Endothelial cell of umbilical vein (primary cell): ENCODE measurements around the gene METTL15. TPM values are rescaled to one million over a fixed set of nuclear protein-coding genes. Genes with fewer than 3 reads are reported as not detected.

Source experiments
- BruUV-seq: library from RNA; stranded (reverse); fragments of 400-500 nt; replicated peaks from 2 replicates; lab custom pipeline; 2021; lab: Mats Ljungman, UMichigan
- CTCF ChIA-PET: fragments of 300-600, 350-600 bp; sonication (Branson Sonifier 250); formaldehyde crosslinking; loops from one replicate; lab custom pipeline; 2021; ENCODE audit warnings: antibody characterized with exemption, inconsistent platforms; lab: Charles Lee
- POLR2A ChIA-PET: fragments of 300-600, 350-600 bp; sonication (Branson Sonifier 250); formaldehyde crosslinking; loops from one replicate; lab custom pipeline; 2021; ENCODE audit warnings: antibody characterized with exemption, inconsistent platforms; lab: Charles Lee
- DNase-seq: peaks from one replicate; pipeline ENCODE4 v3.0.0-alpha.2; 2011; ENCODE audit warnings: low read depth, low spot score
- FAIRE-seq: peaks from 2 replicates; lab custom pipeline; 2011; peaks lifted over from hg19 to GRCh38; lab: Jason Lieb, UNC
- H2AFZ ChIP-seq: 2 replicates; pipeline ENCODE4 v1.6.0; 2012; ENCODE audit warnings: low read depth, low read length, control low read depth, inconsistent platforms
- H3K27ac ChIP-seq: 2 replicates; pipeline ENCODE4 v1.5.1; 2011; ENCODE audit warnings: low read depth, mild to moderate bottlenecking, control low read depth, low read length, moderate library complexity; ENCODE audit not compliant: insufficient read depth
- H3K27me3 ChIP-seq, 2 experiments: 2 replicates each; pipeline versions ENCODE4 v1.6.0 to v1.6.1; 2011; ENCODE audit warnings: low read length in 2 of 2, mixed read lengths in 1 of 2; ENCODE audit not compliant: control insufficient read depth in 2 of 2, insufficient read depth in 2 of 2
- H3K36me3 ChIP-seq, 2 experiments: 2 replicates in 1 of 2; 3 replicates in 1 of 2; pipeline ENCODE4 v1.5.1; 2011; ENCODE audit warnings: low read length in 2 of 2, mild to moderate bottlenecking in 1 of 2, moderate library complexity in 1 of 2; ENCODE audit not compliant: control insufficient read depth in 2 of 2, insufficient read depth in 2 of 2; ENCODE audit errors: extremely low read depth in 1 of 2
- H3K4me1 ChIP-seq: 3 replicates; pipeline ENCODE4 v1.5.1; 2011; ENCODE audit warnings: mild to moderate bottlenecking, low read length; ENCODE audit not compliant: control insufficient read depth, insufficient read depth; ENCODE audit errors: extremely low read depth
- H3K4me2 ChIP-seq: 2 replicates; pipeline ENCODE4 v1.6.1; 2011; ENCODE audit warnings: low read length, control low read depth, mixed read lengths; ENCODE audit not compliant: insufficient read depth
- H3K4me3 ChIP-seq, 3 experiments: fragments of 200-600 bp in 1 of 3; sonication (generic), shearing (Covaris generic) in 1 of 3; replicated peaks in 1 of 3; 2 replicates each; pipeline ENCODE4 v1.5.1; 2011 to 2016; ENCODE audit warnings: control low read depth in 3 of 3, low read length in 3 of 3, mild to moderate bottlenecking in 2 of 3, inconsistent platforms in 1 of 3, low read depth in 1 of 3, moderate library complexity in 1 of 3; ENCODE audit not compliant: insufficient read depth in 1 of 3
- H3K79me2 ChIP-seq: 2 replicates; pipeline ENCODE4 v1.6.0; 2012; ENCODE audit warnings: low read length, inconsistent platforms; ENCODE audit not compliant: control insufficient read depth, insufficient read depth
- H3K9ac ChIP-seq: replicated peaks from 2 replicates; pipeline ENCODE3; 2011; ENCODE audit warnings: low read length, control low read depth; ENCODE audit not compliant: insufficient read depth; ENCODE audit errors: extremely low read depth
- H3K9me1 ChIP-seq: replicated peaks from 3 replicates; pipeline ENCODE4 v1.6.0; 2011; ENCODE audit warnings: mild to moderate bottlenecking, low read length; ENCODE audit not compliant: control insufficient read depth, insufficient read depth; ENCODE audit errors: extremely low read depth
- H3K9me3 ChIP-seq: replicated peaks from 2 replicates; pipeline ENCODE4 v1.5.1; 2012; ENCODE audit warnings: low read length, inconsistent platforms; ENCODE audit not compliant: control insufficient read depth, insufficient read depth
- H4K20me1 ChIP-seq: replicated peaks from 2 replicates; pipeline ENCODE3; 2011; ENCODE audit warnings: mild to moderate bottlenecking, low read length; ENCODE audit not compliant: control insufficient read depth, insufficient read depth; ENCODE audit errors: extremely low read depth
- EZH2 ChIP-seq: IDR thresholded peaks from 2 replicates; pipeline ENCODE4 v1.6.1; 2012; ENCODE audit warnings: borderline replicate concordance, low read depth, mild to moderate bottlenecking, moderate library complexity, low read length, inconsistent platforms; ENCODE audit not compliant: severe bottlenecking
- FOS ChIP-seq: IDR thresholded peaks from 2 replicates; pipeline ENCODE4 v1.6.1; 2011; ENCODE audit warnings: mild to moderate bottlenecking, low read length, moderate library complexity, borderline replicate concordance; ENCODE audit not compliant: insufficient read depth
- GATA2 ChIP-seq: IDR thresholded peaks from 2 replicates; pipeline ENCODE4 v1.7.0; 2011; ENCODE audit warnings: low read depth, mild to moderate bottlenecking, moderate library complexity, mixed read lengths, low read length; ENCODE audit not compliant: insufficient read length, insufficient read depth
- JUN ChIP-seq: IDR thresholded peaks from 2 replicates; pipeline ENCODE4 v1.6.1; 2011; ENCODE audit warnings: borderline replicate concordance, low read depth; ENCODE audit not compliant: insufficient read length, insufficient read depth
- MYC ChIP-seq: IDR thresholded peaks from one replicate; pipeline ENCODE4 v1.6.1; 2011; ENCODE audit warnings: mild to moderate bottlenecking, low read depth, low read length
- POLR2A ChIP-seq: IDR thresholded peaks from 2 replicates; pipeline ENCODE4 v1.6.1; 2012; ENCODE audit warnings: low read depth, mild to moderate bottlenecking, control low read depth, low read length
- POLR2AphosphoS5 ChIP-seq: IDR thresholded peaks from 2 replicates; pipeline ENCODE4 v1.6.1; 2012; ENCODE audit warnings: low read depth, mild to moderate bottlenecking, control low read depth, low read length, moderate library complexity; ENCODE audit not compliant: insufficient read depth
- dilution Hi-C: fragments of 300-500 bp; cut with MboI; formaldehyde crosslinking; loops from one replicate; pipeline ENCODE4 v1.15.0; 2019; ENCODE audit warnings: low sequenced_read_pairs; ENCODE audit not compliant: extremely low pct_ligation_motif_present
- intact Hi-C: fragments of 100-400 bp; cut with micrococcal nuclease; formaldehyde crosslinking; loops from one replicate; pipeline ENCODE4 v1.10.0; 2022
- polyA plus RNA-seq, 4 experiments: library from polyadenylated mRNA; depleted of rRNA in 3 of 4; stranded (reverse) in 3 of 4; unstranded in 1 of 4; fragments of >200 nt; gene quantifications; 2 replicates each; pipeline versions ENCODE4 v1.2.1 to v1.2.3, GENCODE V29; 2011 to 2012; ENCODE audit warnings: missing spikeins in 1 of 4
- total RNA-seq: library from RNA; stranded (reverse); gene quantifications from 2 replicates; pipeline ENCODE4 v1.2.3, GENCODE V29; 2021
- TF ChIP-seq, protein P1 (sequence below): IDR thresholded peaks from 2 replicates; pipeline ENCODE4 v1.6.1; 2011; ENCODE audit not compliant: insufficient read depth, insufficient read length
- TF ChIP-seq, protein P2 (sequence below), 2 donors: IDR thresholded peaks; 1 replicate in 1 of 2; 2 replicates in 1 of 2; pipeline ENCODE4 v1.5.1; 2011; ENCODE audit warnings: low read length in 2 of 2, mild to moderate bottlenecking in 2 of 2, moderate library complexity in 2 of 2, control low read depth in 1 of 2, inconsistent platforms in 1 of 2, low read depth in 1 of 2; ENCODE audit not compliant: insufficient read depth in 1 of 2; ENCODE audit errors: extremely low read depth in 1 of 2

METTL15 gene
- total and polyA plus RNA-seq, 2 donors (not counting 3 experiments of a cell fraction or from before 2014, with no cell fraction given) = 3.2 to 12.1 TPM

DNA sequence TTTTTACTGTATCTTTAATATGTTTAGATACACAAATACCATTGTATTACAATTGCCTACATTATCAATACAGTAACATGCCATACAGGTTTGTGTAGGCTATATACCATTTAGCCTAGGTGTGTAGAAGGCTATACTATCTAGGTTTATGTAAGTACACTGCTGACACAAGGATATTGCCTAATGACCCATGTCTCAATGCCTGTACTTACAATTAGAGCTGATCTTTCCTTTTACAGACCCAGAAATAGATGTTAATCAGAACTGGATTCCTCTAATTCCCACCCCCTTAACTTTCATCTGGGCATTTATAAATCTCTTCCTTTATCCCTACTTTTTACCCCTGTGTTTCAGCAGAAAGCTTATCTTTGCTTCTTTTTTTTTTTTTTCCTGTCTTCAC is 229.5 kb downstream of the METTL15 start:
- CTCF ChIA-PET = no interaction called here
- BruUV-seq = no TSS peak
- no peak overlapping the region for H2AFZ ChIP-seq

More for the DNA sequence above, 229.5 kb downstream of the METTL15 start:
- Histone ChIP-seq H3K4me2 (no peak overlapping the region), H3K4me1 (peaks cover 9% of the 10 kb centered on the region), H3K9ac (no peak overlapping the region), H3K36me3 (no peaks in the 10 kb centered on the region), H4K20me1 (no peaks in the 10 kb centered on the region), H3K27ac (no peak overlapping the region), H3K9me1 (no peaks in the 10 kb centered on the region), H3K79me2 (no peaks in the 10 kb centered on the region), H3K4me3 (no peak overlapping the region), H3K9me3 (no peaks in the 10 kb centered on the region), H3K27me3 (no peaks in the 10 kb centered on the region)
- FAIRE-seq (no peak), DNase-seq (no peak)
- dilution Hi-C loops = no loop called here
- POLR2A ChIA-PET = no interaction called here
- intact Hi-C loops = no loop called here
- TF ChIP-seq, protein P1, sequence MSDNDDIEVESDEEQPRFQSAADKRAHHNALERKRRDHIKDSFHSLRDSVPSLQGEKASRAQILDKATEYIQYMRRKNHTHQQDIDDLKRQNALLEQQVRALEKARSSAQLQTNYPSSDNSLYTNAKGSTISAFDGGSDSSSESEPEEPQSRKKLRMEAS = no peak
- TF ChIP-seq, protein P2, sequence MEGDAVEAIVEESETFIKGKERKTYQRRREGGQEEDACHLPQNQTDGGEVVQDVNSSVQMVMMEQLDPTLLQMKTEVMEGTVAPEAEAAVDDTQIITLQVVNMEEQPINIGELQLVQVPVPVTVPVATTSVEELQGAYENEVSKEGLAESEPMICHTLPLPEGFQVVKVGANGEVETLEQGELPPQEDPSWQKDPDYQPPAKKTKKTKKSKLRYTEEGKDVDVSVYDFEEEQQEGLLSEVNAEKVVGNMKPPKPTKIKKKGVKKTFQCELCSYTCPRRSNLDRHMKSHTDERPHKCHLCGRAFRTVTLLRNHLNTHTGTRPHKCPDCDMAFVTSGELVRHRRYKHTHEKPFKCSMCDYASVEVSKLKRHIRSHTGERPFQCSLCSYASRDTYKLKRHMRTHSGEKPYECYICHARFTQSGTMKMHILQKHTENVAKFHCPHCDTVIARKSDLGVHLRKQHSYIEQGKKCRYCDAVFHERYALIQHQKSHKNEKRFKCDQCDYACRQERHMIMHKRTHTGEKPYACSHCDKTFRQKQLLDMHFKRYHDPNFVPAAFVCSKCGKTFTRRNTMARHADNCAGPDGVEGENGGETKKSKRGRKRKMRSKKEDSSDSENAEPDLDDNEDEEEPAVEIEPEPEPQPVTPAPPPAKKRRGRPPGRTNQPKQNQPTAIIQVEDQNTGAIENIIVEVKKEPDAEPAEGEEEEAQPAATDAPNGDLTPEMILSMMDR (IDR thresholded peaks at IDR 0.05; ENCODE audit: extremely low read depth in 1 of 2, insufficient read depth in 1 of 2, low read depth in 1 of 2, low read length in 2 of 2) = no peak
- TF ChIP-seq POLR2A = no peak
- TF ChIP-seq POLR2AphosphoS5 = no peak
- no peak for TF ChIP-seq FOS
- no peak for TF ChIP-seq MYC
- no peak for TF ChIP-seq GATA2
- TF ChIP-seq EZH2 = no peak
- TF ChIP-seq JUN = no peak
